Epithelial cell of proximal tubule (primary cell): ENCODE measurements around the gene INO80C. TPM values are rescaled to one million over a fixed set of nuclear protein-coding genes. Genes with fewer than 3 reads are reported as not detected.

Experiments
- DNase-seq: peaks from one replicate; pipeline ENCODE4 v3.0.0-alpha.2; 2011; ENCODE audit warnings: low read depth
- H3K4me3 ChIP-seq: 2 replicates; pipeline ENCODE4 v1.5.1; 2011; ENCODE audit warnings: low read depth, mild to moderate bottlenecking, low read length
- total RNA-seq: library from RNA; depleted of rRNA; stranded (reverse); fragments of >200 nt; gene quantifications from 2 replicates; pipeline ENCODE4 v1.2.3, GENCODE V29; 2015
- TF ChIP-seq, protein P1 (sequence below): conservative IDR thresholded peaks from 2 replicates; pipeline ENCODE4 v1.5.1; 2012; ENCODE audit warnings: low read depth, mild to moderate bottlenecking, low read length

INO80C gene
- total RNA-seq, 1 donor from 2014 or later: 8.3 TPM

DNA sequence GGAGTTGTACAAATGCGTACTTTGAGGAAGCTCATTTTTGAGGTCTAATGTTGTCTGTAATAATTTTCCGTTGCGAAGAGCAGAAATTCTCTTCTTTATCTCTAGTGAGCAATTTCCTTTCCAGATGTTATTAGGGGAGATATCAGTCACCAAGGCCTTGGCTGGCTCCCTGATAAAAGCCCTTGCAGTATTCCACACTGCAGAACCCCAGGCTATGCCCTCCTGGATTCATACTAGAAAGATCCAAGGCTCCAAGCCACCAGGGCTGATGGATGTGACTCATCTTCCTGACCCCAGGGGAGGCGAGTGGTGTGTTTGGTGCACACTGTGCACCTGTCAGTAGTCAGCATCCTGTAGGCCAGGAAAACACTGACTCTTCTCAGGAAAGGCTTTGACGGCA lies 34.7 kb downstream of the INO80C start:
- DNase-seq: no peak
- TF ChIP-seq, protein P1, sequence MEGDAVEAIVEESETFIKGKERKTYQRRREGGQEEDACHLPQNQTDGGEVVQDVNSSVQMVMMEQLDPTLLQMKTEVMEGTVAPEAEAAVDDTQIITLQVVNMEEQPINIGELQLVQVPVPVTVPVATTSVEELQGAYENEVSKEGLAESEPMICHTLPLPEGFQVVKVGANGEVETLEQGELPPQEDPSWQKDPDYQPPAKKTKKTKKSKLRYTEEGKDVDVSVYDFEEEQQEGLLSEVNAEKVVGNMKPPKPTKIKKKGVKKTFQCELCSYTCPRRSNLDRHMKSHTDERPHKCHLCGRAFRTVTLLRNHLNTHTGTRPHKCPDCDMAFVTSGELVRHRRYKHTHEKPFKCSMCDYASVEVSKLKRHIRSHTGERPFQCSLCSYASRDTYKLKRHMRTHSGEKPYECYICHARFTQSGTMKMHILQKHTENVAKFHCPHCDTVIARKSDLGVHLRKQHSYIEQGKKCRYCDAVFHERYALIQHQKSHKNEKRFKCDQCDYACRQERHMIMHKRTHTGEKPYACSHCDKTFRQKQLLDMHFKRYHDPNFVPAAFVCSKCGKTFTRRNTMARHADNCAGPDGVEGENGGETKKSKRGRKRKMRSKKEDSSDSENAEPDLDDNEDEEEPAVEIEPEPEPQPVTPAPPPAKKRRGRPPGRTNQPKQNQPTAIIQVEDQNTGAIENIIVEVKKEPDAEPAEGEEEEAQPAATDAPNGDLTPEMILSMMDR: no peak
- no peak overlapping the region for H3K4me3 ChIP-seq

DNA sequence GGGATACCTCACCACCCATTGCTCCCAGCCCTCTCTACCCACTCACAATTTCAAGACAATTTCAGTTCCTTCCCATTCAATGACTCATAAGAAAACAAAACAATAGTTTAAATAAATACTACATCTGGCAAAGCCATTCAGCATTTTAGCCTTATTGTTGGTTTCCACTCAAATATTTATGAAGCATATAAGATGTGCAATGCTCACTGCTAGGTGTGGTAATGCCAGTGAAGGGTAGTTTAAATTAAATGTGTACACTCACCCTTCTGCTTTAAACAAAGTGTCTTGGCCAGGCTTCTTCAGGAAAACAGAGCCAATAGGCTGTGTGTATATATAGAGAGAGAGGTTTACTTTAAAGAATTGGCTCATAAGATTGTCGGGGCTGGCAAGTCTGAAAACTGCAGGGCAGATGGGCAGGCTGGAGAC lies 37.0 kb downstream of the INO80C start:
- TF ChIP-seq, protein P1: no peak
- no peak for DNase-seq

DNA sequence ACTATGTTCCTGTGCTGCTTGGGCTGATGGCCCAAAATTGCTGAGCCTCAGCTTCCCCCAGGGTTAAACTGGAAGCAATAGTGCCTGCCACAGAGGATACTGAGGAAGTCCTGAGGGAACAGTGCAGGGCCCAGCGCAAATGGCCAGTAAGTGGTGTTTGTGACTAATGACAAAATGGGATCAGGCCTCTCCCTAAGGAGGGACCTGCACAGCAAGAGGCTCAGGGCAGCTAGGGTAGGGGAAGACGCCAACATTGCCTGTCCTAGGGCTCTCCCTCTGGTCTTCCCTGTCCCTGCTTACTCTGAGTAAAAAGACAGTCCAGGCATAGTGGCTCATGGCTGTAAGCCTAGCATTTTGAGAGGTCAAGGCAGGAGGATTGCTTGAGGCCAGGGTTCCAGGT lies 37.8 kb downstream of the INO80C start:
- no peak for DNase-seq
- no peak overlapping the region for H3K4me3 ChIP-seq
- TF ChIP-seq, protein P1: no peak

More for the DNA sequence above, 37.0 kb downstream of the INO80C start:
- H3K4me3 ChIP-seq: no peak overlapping the region

DNA sequence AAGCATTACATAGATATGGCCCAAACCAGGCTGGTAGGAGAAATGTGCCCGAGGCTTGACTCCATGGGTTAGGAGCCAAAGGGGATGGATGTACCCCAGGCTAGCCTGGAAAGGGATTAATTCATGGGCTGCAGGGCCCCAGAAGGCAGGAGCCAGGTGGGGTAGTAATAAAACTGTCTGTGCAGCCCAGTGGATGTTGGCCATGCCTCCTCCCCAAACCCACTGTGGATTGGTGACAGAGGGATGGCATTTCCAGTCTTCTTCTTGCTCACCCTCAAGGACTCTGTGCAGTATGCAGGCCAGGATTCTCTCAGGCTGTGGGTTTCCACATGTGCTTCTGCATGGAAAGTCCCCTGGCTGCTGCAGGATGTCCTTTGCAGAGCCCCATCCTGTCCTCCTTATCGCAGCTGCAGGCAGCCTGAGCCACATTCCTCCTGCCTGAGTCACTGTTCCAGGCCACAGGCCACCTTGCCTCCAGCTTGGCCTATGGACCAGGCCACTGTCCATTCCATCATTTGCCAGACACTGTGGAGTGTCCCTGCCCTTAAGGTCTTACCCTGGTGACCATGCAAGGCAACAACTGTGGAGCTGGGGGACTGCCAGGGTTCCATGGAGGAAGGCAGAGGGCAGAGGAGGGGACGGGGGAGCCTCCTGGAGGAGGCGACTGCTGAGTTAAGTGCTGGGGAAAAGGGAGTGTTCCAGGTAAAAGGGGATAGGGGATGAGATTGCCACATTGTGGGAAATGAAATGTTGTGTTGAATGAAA lies 38.9 kb downstream of the INO80C start:
- TF ChIP-seq, protein P1: no peak
- DNase-seq: peak; percentile 61

DNA sequence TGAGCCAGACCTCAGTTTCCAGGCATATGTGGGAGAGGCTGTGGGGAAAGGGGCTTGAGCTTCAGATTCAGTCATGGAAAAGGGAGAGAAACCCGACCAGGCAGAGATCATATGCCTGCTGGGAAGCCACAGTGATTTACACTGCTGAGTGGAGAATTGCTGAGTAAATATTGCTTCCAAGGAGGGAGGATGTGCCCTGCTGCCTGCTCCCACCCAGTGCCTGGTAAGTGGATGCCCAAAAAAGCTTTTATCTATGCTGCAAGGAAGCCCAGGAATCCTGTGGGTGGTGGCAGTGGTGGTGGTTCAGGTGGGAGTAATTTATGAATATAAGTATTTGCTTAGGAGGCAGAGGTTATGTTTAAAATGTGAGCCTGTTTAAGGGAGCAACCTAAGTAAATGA lies 39.5 kb downstream of the INO80C start:
- no peak for DNase-seq
- TF ChIP-seq, protein P1: no peak
- H3K4me3 ChIP-seq: no peak overlapping the region

More for the DNA sequence above, 38.9 kb downstream of the INO80C start:
- no peak overlapping the region for H3K4me3 ChIP-seq

DNA sequence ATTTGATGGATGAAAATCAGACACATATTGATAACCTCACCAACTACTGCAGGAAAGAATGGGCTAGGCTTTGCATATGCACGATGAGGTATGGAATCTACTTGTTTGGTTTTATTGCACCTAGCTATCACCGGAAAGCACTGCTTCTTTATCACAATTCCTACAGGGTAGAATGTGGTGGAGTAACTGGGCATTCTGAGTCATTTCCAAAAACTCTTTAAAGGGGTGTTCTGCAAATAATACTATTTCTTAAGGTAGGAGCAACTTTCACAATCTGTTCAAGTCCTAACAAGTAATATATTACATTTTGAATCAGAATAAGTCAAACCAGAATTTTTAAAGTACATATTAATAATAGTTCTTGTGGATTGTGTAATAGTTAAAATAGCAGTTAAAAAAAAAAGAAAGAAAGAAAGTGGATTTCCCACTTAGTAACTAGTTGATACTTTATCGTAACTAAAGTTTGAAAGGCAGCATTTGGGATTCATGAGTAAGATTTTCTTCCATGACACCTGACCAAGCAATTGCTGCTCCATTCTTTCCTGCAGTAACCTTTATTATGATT lies 40.5 kb downstream of the INO80C start:
- H3K4me3 ChIP-seq: no peak overlapping the region
- no peak for DNase-seq
- TF ChIP-seq, protein P1: no peak
